ENCODE measurements around the gene TAPBPL. TPM values are rescaled to one million over a fixed set of nuclear protein-coding genes. Genes with fewer than 3 reads are reported as not detected.
"Not testable (repeated sequence)": the region's sequence is repeated elsewhere in the genome, so short reads cannot be mapped to it uniquely, and the experiment has no call there.

Gene TAPBPL
- total RNA-seq, 1 donor, result 13.8 TPM

- Histone ChIP-seq H3K9me3 (ENCODE audit: low read depth, low read length) (no peaks in the 10 kb centered on the region), H2AFZ (ENCODE audit: low read length) (peak overlapping the region; percentile 23), H3K4me3 (ENCODE audit: insufficient read depth, low read length) (no peak overlapping the region), H3K79me2 (ENCODE audit: insufficient read depth, low read length) (no peaks in the 10 kb centered on the region), H3K36me3 (ENCODE audit: insufficient read depth, low read length) (no peaks in the 10 kb centered on the region), H3K4me2 (ENCODE audit: insufficient read depth, low read length) (no peak overlapping the region), H4K20me1 (ENCODE audit: insufficient read depth, low read length) (no peaks in the 10 kb centered on the region), H3K27me3 (ENCODE audit: insufficient read depth, low read length) (no peaks in the 10 kb centered on the region), H3K27ac (ENCODE audit: low read depth, low read length) (no peak overlapping the region), H3K4me1 (ENCODE audit: insufficient read depth, low read length) (peaks cover 21% of the 10 kb centered on the region)
- DNase-seq (ENCODE audit: insufficient read length, low spot score, missing footprints), result no peak
- TF ChIP-seq CTCF (IDR thresholded peaks at IDR 0.05; ENCODE audit: extremely low read depth, low read depth, low read length), result no peak
These were observed 24.8 kb upstream of the TAPBPL start for GRCh38 chr12:6426882-6427671.

- H3K4me2 ChIP-seq (ENCODE audit: insufficient read depth, low read length); H3K79me2 ChIP-seq (ENCODE audit: insufficient read depth, low read length); DNase-seq (ENCODE audit: insufficient read length, low spot score, missing footprints); H3K27ac ChIP-seq (ENCODE audit: low read depth, low read length); H4K20me1 ChIP-seq (ENCODE audit: insufficient read depth, low read length); H3K9me3 ChIP-seq (ENCODE audit: low read depth, low read length); H3K27me3 ChIP-seq (ENCODE audit: insufficient read depth, low read length); H2AFZ ChIP-seq (ENCODE audit: low read length); H3K36me3 ChIP-seq (ENCODE audit: insufficient read depth, low read length); H3K4me3 ChIP-seq (ENCODE audit: insufficient read depth, low read length): not testable (repeated sequence)
- peaks cover 21% of the 10 kb centered on the region for H3K4me1 ChIP-seq (ENCODE audit: insufficient read depth, low read length)
These were observed 24.0 kb upstream of the TAPBPL start for GRCh38 chr12:6427796-6428195.

GRCh38 chr12:6428326-6428725 lies 23.5 kb upstream of the TAPBPL start:
- no peak for DNase-seq (ENCODE audit: insufficient read length, low spot score, missing footprints)

GRCh38 chr12:6430124-6430989 lies 21.5 kb upstream of the TAPBPL start:
- no peaks in the 10 kb centered on the region for H3K27me3 ChIP-seq (ENCODE audit: insufficient read depth, low read length)
- H3K4me1 ChIP-seq (ENCODE audit: insufficient read depth, low read length), result peaks cover 19% of the 10 kb centered on the region
- H3K9me3 ChIP-seq (ENCODE audit: low read depth, low read length), result no peaks in the 10 kb centered on the region
- peak overlapping the region; percentile 55 for H3K4me3 ChIP-seq (ENCODE audit: insufficient read depth, low read length)
- H3K27ac ChIP-seq (ENCODE audit: low read depth, low read length), result peak overlapping the region; percentile 91
- no peak for TF ChIP-seq CTCF (IDR thresholded peaks at IDR 0.05; ENCODE audit: extremely low read depth, low read depth, low read length)
- no peaks in the 10 kb centered on the region for H4K20me1 ChIP-seq (ENCODE audit: insufficient read depth, low read length)
- H2AFZ ChIP-seq (ENCODE audit: low read length), result peak overlapping the region; percentile 88
- no peaks in the 10 kb centered on the region for H3K36me3 ChIP-seq (ENCODE audit: insufficient read depth, low read length)
- peak overlapping the region; percentile 82 for H3K4me2 ChIP-seq (ENCODE audit: insufficient read depth, low read length)
- peak; percentile 90 for DNase-seq (ENCODE audit: insufficient read length, low spot score, missing footprints)
- H3K79me2 ChIP-seq (ENCODE audit: insufficient read depth, low read length), result no peaks in the 10 kb centered on the region

More at GRCh38 chr12:6428326-6428725, 23.5 kb upstream of the TAPBPL start:
- Histone ChIP-seq H3K27me3 (ENCODE audit: insufficient read depth, low read length) (no peaks in the 10 kb centered on the region), H3K36me3 (ENCODE audit: insufficient read depth, low read length) (no peaks in the 10 kb centered on the region), H3K9me3 (ENCODE audit: low read depth, low read length) (no peaks in the 10 kb centered on the region), H2AFZ (ENCODE audit: low read length) (no peak overlapping the region), H3K4me1 (ENCODE audit: insufficient read depth, low read length) (peaks cover 21% of the 10 kb centered on the region), H3K4me3 (ENCODE audit: insufficient read depth, low read length) (no peak overlapping the region), H3K4me2 (ENCODE audit: insufficient read depth, low read length) (no peak overlapping the region), H4K20me1 (ENCODE audit: insufficient read depth, low read length) (no peaks in the 10 kb centered on the region), H3K79me2 (ENCODE audit: insufficient read depth, low read length) (no peaks in the 10 kb centered on the region), H3K27ac (ENCODE audit: low read depth, low read length) (no peak overlapping the region)
- TF ChIP-seq CTCF (IDR thresholded peaks at IDR 0.05; ENCODE audit: extremely low read depth, low read depth, low read length), result no peak
